ENCODE data around the gene LRRC3. TPM values are rescaled to one million over a fixed set of nuclear protein-coding genes. Genes with fewer than 3 reads are reported as not detected.

The LRRC3 gene
- total RNA-seq, 1 experiment from 2014 or later = 0.48 TPM

GRCh38 chr21:44455524-44456213 lies 359 bp downstream of the LRRC3 start:
- DNase-seq = peak in 1 of 2 experiments; percentile 7
- Histone ChIP-seq H3K9me3 (ENCODE audit: insufficient read depth, low read depth) (no peaks in the 10 kb centered on the region), H3K4me3 (no peak overlapping the region), H3K4me2 (no peak overlapping the region), H3K27ac (no peak overlapping the region), H4K20me1 (ENCODE audit: insufficient read depth) (no peaks in the 10 kb centered on the region), H3F3A (ENCODE audit: insufficient read depth, low read depth) (no peaks in the 10 kb centered on the region), H3K27me3 (ENCODE audit: insufficient read depth, low read depth) (peaks cover 30% of the 10 kb centered on the region), H3K4me1 (replicated peaks; ENCODE audit: insufficient read depth) (no peaks in the 10 kb centered on the region), H3K79me2 (ENCODE audit: low read depth) (no peaks in the 10 kb centered on the region), H3K36me3 (ENCODE audit: low read depth) (no peaks in the 10 kb centered on the region), H2AFZ (no peak overlapping the region), H3K9me2 (ENCODE audit: insufficient read depth) (no peaks in the 10 kb centered on the region)
- CTCF ChIA-PET = no interaction called here
- no TSS peak for BruUV-seq (replicated peaks)
- TF ChIP-seq CTCF (conservative IDR thresholded peaks at IDR 0.05) (no peak), EZH2 (IDR thresholded peaks at IDR 0.05; ENCODE audit: low read depth) (no peak)
- POLR2A ChIA-PET (ENCODE audit: unreplicated experiment) = no interaction called here
- intact Hi-C loops (cut with micrococcal nuclease; ENCODE audit: unreplicated experiment) = no loop called here

- intact Hi-C loops (cut with micrococcal nuclease; ENCODE audit: unreplicated experiment) = no loop called here
- POLR2A ChIA-PET (ENCODE audit: unreplicated experiment) = no interaction called here
- no peak overlapping the region for H3K4me2 ChIP-seq
- H3K79me2 ChIP-seq (ENCODE audit: low read depth) = no peaks in the 10 kb centered on the region
- no peaks in the 10 kb centered on the region for H4K20me1 ChIP-seq (ENCODE audit: insufficient read depth)
- H3K4me3 ChIP-seq = no peak overlapping the region
- CTCF ChIA-PET = no interaction called here
- H3K9me3 ChIP-seq (ENCODE audit: insufficient read depth, low read depth) = no peaks in the 10 kb centered on the region
- H3K4me1 ChIP-seq (replicated peaks; ENCODE audit: insufficient read depth) = no peaks in the 10 kb centered on the region
- H3K27ac ChIP-seq = no peak overlapping the region
- H3K9me2 ChIP-seq (ENCODE audit: insufficient read depth) = no peaks in the 10 kb centered on the region
- BruUV-seq (replicated peaks) = no TSS peak
- no peaks in the 10 kb centered on the region for H3K36me3 ChIP-seq (ENCODE audit: low read depth)
- no peaks in the 10 kb centered on the region for H3F3A ChIP-seq (ENCODE audit: insufficient read depth, low read depth)
- TF ChIP-seq CTCF (conservative IDR thresholded peaks at IDR 0.05) = no peak
- TF ChIP-seq EZH2 (IDR thresholded peaks at IDR 0.05; ENCODE audit: low read depth) = no peak
- H3K27me3 ChIP-seq (ENCODE audit: insufficient read depth, low read depth) = peaks cover 23% of the 10 kb centered on the region
- no peak overlapping the region for H2AFZ ChIP-seq
- no peak for DNase-seq
These were observed 1.1 kb downstream of the LRRC3 start for GRCh38 chr21:44456214-44456914.

GRCh38 chr21:44456915-44457736 lies 1.8 kb downstream of the LRRC3 start:
- no peak overlapping the region for H3K4me3 ChIP-seq
- CTCF ChIA-PET = no interaction called here

More at GRCh38 chr21:44456915-44457736, 1.8 kb downstream of the LRRC3 start:
- no TSS peak for BruUV-seq (replicated peaks)
- Histone ChIP-seq H3K27ac (no peak overlapping the region), H2AFZ (no peak overlapping the region), H3K27me3 (ENCODE audit: insufficient read depth, low read depth) (peaks cover 16% of the 10 kb centered on the region), H3F3A (ENCODE audit: insufficient read depth, low read depth) (no peaks in the 10 kb centered on the region), H3K4me1 (replicated peaks; ENCODE audit: insufficient read depth) (no peaks in the 10 kb centered on the region), H3K9me3 (ENCODE audit: insufficient read depth, low read depth) (no peaks in the 10 kb centered on the region), H4K20me1 (ENCODE audit: insufficient read depth) (no peaks in the 10 kb centered on the region), H3K36me3 (ENCODE audit: low read depth) (no peaks in the 10 kb centered on the region), H3K79me2 (ENCODE audit: low read depth) (no peaks in the 10 kb centered on the region), H3K9me2 (ENCODE audit: insufficient read depth) (no peaks in the 10 kb centered on the region), H3K4me2 (no peak overlapping the region)
- POLR2A ChIA-PET (ENCODE audit: unreplicated experiment) = no interaction called here
- TF ChIP-seq CTCF (conservative IDR thresholded peaks at IDR 0.05) = no peak
- no peak for TF ChIP-seq EZH2 (IDR thresholded peaks at IDR 0.05; ENCODE audit: low read depth)
- intact Hi-C loops (cut with micrococcal nuclease; ENCODE audit: unreplicated experiment) = no loop called here
- no peak for DNase-seq
